ENCODE results near the gene GABPA.
"Not testable (repeated sequence)": the region's sequence is repeated elsewhere in the genome, so short reads cannot be mapped to it uniquely, and the experiment has no call there.

Gene GABPA

GRCh38 chr21:25700741-25701140 is 34.0 kb upstream of the GABPA start:
- TF ChIP-seq, protein P1, sequence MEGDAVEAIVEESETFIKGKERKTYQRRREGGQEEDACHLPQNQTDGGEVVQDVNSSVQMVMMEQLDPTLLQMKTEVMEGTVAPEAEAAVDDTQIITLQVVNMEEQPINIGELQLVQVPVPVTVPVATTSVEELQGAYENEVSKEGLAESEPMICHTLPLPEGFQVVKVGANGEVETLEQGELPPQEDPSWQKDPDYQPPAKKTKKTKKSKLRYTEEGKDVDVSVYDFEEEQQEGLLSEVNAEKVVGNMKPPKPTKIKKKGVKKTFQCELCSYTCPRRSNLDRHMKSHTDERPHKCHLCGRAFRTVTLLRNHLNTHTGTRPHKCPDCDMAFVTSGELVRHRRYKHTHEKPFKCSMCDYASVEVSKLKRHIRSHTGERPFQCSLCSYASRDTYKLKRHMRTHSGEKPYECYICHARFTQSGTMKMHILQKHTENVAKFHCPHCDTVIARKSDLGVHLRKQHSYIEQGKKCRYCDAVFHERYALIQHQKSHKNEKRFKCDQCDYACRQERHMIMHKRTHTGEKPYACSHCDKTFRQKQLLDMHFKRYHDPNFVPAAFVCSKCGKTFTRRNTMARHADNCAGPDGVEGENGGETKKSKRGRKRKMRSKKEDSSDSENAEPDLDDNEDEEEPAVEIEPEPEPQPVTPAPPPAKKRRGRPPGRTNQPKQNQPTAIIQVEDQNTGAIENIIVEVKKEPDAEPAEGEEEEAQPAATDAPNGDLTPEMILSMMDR (IDR thresholded peaks at IDR 0.05; ENCODE audit: low read depth, low read length) = no peak
- no peaks in the 10 kb centered on the region for H3K27me3 ChIP-seq (ENCODE audit: insufficient read depth, low read depth, severe bottlenecking)
- H3K36me3 ChIP-seq = peaks cover 60% of the 10 kb centered on the region
- H3K4me3 ChIP-seq (ENCODE audit: low read depth, low read length) = no peak overlapping the region
- no peak for DNase-seq
- no peak overlapping the region for H3K27ac ChIP-seq
- peaks cover 5% of the 10 kb centered on the region for H3K9me3 ChIP-seq (ENCODE audit: severe bottlenecking)

DNA sequence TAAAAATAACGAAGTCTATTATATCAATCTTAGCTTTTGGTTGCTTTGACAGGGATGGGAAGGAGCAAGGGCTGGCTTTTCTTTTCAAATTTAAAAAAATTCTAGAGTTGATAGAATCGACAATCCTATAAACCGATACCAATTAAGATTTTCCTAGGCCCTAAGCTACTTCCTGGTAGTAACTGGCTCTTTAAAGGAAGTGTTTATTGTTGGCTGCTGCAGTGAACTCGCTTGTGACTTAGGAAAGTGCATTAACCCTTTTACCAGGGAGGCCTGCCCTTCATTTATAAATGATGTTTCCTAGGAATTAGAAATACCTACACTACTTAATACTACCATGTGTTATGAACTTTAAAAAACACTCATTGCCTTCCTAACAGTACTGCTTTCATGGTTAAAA is 33.2 kb upstream of the GABPA start:
- Histone ChIP-seq H3K27ac (no peak overlapping the region), H3K9me3 (ENCODE audit: severe bottlenecking) (no peaks in the 10 kb centered on the region), H3K27me3 (ENCODE audit: insufficient read depth, low read depth, severe bottlenecking) (no peaks in the 10 kb centered on the region), H3K4me3 (ENCODE audit: low read depth, low read length) (no peak overlapping the region), H3K36me3 (peaks cover 62% of the 10 kb centered on the region)
- TF ChIP-seq, protein P1 (IDR thresholded peaks at IDR 0.05; ENCODE audit: low read depth, low read length) = no peak
- DNase-seq = no peak

- Histone ChIP-seq H3K27me3 (ENCODE audit: insufficient read depth, low read depth, severe bottlenecking) (no peaks in the 10 kb centered on the region), H3K9me3 (ENCODE audit: severe bottlenecking) (no peaks in the 10 kb centered on the region), H3K36me3 (peaks cover 59% of the 10 kb centered on the region), H3K4me3 (ENCODE audit: low read depth, low read length) (no peak overlapping the region), H3K27ac (no peak overlapping the region)
- DNase-seq = peak; percentile 38
- TF ChIP-seq, protein P1 (IDR thresholded peaks at IDR 0.05; ENCODE audit: low read depth, low read length) = peak; percentile 52; the same call in 1 of the 2 replicates
Measured at GRCh38 chr21:25708467-25709065, 26.2 kb upstream of the GABPA start.

DNA sequence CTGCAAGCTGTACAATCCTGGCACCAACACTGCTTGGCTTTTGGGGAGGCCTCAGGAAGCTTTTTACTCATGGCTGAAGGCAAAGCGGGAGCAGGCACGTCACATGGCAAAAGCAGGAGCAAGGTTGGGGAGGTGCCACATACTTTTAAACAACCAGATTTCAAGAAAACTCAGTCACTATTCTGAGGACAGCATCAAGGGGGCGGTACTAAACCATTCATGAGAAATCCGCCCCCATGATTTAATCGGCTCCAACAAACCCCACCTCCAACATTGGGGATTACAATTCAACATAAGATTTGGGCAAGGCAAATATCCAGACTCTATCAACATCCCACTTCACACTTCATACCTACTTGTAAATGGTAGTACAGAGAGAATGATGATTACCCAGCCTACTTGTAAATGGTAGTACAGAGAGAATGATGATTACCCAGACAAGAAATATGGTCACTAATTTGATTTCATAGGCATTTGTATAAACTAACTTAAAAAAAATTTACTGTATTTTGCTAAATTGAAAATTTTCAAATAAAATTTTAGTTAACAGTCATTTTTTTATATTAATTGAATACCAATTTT is 25.0 kb upstream of the GABPA start:
- Histone ChIP-seq H3K27ac (no peak overlapping the region), H3K4me3 (ENCODE audit: low read depth, low read length) (no peak overlapping the region), H3K36me3 (peaks cover 66% of the 10 kb centered on the region), H3K27me3 (ENCODE audit: insufficient read depth, low read depth, severe bottlenecking) (no peaks in the 10 kb centered on the region), H3K9me3 (ENCODE audit: severe bottlenecking) (no peaks in the 10 kb centered on the region)
- TF ChIP-seq, protein P1 (IDR thresholded peaks at IDR 0.05; ENCODE audit: low read depth, low read length) = no peak
- no peak for DNase-seq

DNA sequence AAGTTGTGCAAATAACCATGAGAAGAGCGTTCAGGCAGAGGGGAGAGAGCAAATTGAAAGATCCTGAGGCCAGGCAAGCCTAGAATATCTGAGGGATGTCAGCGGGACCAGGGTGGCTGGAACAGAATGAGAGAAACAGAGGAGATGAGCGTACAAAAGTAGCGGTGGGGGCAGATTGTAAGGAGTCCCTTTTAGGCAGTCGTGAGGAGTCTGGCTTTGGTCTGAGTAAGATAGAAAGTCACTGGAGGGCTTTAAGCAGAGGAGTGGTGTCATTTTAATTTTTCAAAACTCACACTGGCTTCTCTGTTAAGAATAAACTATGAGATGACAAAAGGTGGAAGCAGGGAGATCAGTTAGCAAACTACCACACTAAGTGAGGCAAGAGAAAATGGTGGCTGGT is 24.2 kb upstream of the GABPA start:
- H3K4me3 ChIP-seq (ENCODE audit: low read depth, low read length) = no peak overlapping the region
- TF ChIP-seq, protein P1 (IDR thresholded peaks at IDR 0.05; ENCODE audit: low read depth, low read length) = no peak
- no peaks in the 10 kb centered on the region for H3K9me3 ChIP-seq (ENCODE audit: severe bottlenecking)
- DNase-seq = no peak
- peaks cover 68% of the 10 kb centered on the region for H3K36me3 ChIP-seq
- H3K27ac ChIP-seq = no peak overlapping the region
- no peaks in the 10 kb centered on the region for H3K27me3 ChIP-seq (ENCODE audit: insufficient read depth, low read depth, severe bottlenecking)

DNA sequence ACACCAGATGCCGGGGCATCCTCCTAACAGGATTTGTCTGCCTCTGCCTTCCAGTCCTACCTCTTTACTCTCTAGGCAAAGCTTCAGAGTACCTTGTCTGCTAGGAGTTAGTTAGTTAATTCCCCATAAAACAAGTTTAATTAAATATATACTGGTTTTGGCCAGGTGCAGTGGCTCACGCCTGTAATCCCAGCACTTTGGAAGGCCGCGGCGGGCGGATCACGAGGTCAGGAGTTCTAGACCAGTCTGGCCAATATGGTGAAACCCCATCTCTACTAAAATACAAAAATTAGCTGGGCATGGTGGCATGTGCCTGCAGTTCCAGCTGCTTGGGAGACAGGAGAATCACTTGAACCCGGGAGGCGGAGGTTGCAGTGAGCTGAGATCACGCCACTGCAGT is 20.7 kb upstream of the GABPA start:
- DNase-seq; H3K9me3 ChIP-seq (ENCODE audit: severe bottlenecking); H3K27me3 ChIP-seq (ENCODE audit: insufficient read depth, low read depth, severe bottlenecking); H3K4me3 ChIP-seq (ENCODE audit: low read depth, low read length); H3K27ac ChIP-seq: not testable (repeated sequence)
- peaks cover 60% of the 10 kb centered on the region for H3K36me3 ChIP-seq
